ENCODE measurements around the gene TPO.

The TPO gene

DNA sequence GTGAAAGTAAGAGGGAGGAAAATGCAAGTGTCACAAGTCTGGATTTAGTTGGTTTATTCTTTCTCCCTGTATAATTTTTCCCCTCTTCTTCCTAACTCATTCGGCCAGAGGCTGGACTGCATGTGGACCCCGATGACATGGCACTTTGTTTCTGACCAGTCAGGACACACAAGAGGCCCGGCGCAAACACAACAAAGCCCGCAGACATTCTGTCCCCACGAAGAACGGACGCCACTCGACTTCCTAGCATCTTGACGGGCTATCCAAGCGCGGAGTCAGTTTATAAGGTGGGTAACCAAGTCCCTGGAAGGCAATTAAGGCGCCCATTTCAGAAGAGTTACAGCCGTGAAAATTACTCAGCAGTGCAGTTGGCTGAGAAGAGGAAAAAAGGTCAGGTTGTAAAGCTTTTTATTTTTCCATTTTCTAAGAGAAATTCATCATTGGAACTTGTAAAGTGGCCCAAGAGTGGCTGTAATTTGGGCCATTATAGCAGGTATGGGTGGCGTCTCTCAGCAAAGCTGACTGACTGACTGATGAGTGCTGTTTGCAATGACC is at the start of gene TPO:
Gene TPO, plus strand, starts transcription at position 308 of the 555 bp plus-strand sequence. CDS start 946 bp downstream, outside the sequence.
- no peak for DNase-seq (ENCODE audit: low spot score)
- TF ChIP-seq, protein P1, sequence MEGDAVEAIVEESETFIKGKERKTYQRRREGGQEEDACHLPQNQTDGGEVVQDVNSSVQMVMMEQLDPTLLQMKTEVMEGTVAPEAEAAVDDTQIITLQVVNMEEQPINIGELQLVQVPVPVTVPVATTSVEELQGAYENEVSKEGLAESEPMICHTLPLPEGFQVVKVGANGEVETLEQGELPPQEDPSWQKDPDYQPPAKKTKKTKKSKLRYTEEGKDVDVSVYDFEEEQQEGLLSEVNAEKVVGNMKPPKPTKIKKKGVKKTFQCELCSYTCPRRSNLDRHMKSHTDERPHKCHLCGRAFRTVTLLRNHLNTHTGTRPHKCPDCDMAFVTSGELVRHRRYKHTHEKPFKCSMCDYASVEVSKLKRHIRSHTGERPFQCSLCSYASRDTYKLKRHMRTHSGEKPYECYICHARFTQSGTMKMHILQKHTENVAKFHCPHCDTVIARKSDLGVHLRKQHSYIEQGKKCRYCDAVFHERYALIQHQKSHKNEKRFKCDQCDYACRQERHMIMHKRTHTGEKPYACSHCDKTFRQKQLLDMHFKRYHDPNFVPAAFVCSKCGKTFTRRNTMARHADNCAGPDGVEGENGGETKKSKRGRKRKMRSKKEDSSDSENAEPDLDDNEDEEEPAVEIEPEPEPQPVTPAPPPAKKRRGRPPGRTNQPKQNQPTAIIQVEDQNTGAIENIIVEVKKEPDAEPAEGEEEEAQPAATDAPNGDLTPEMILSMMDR (IDR thresholded peaks at IDR 0.05; ENCODE audit: extremely low read depth, missing control alignments): no peak

- DNase-seq (ENCODE audit: low spot score): no peak
- TF ChIP-seq, protein P1 (IDR thresholded peaks at IDR 0.05; ENCODE audit: extremely low read depth, missing control alignments): no peak
These were observed 46.6 kb upstream of the TPO start for GRCh38 chr2:1366546-1367134.

- no peak for DNase-seq (ENCODE audit: low spot score)
- TF ChIP-seq, protein P1 (IDR thresholded peaks at IDR 0.05; ENCODE audit: extremely low read depth, missing control alignments): no peak
These were observed 45.7 kb upstream of the TPO start for GRCh38 chr2:1367601-1368000.

- no peak for DNase-seq (ENCODE audit: low spot score)
- TF ChIP-seq, protein P1 (IDR thresholded peaks at IDR 0.05; ENCODE audit: extremely low read depth, missing control alignments): no peak
These were observed 43.4 kb upstream of the TPO start for GRCh38 chr2:1369905-1370304.

GRCh38 chr2:1370461-1370860 is 42.8 kb upstream of the TPO start:
- no peak for DNase-seq (ENCODE audit: low spot score)
- TF ChIP-seq, protein P1 (IDR thresholded peaks at IDR 0.05; ENCODE audit: extremely low read depth, missing control alignments): no peak

GRCh38 chr2:1371082-1371481 is 42.2 kb upstream of the TPO start:
- TF ChIP-seq, protein P1 (IDR thresholded peaks at IDR 0.05; ENCODE audit: extremely low read depth, missing control alignments): no peak
- DNase-seq (ENCODE audit: low spot score): no peak

DNA sequence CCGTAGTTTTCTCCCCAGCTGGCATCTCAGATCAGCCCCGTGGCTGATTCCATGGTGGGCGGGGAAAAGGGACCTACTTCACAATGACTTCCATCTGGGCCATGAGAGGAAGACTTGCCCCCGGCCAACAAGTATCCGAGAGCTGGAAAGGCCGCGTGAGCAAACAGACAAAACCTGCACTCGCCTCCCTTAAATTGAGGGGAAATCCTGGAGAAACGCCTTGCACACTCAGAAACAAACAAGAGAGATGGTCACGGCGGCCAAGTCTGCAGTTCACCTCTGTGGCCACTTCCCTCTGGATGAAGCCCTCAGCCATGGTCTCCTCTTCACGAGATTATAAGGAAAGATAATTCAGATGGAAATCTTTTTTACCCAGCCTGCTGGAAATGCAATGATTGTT is 39.4 kb upstream of the TPO start:
- DNase-seq (ENCODE audit: low spot score): no peak
- TF ChIP-seq, protein P1 (IDR thresholded peaks at IDR 0.05; ENCODE audit: extremely low read depth, missing control alignments): no peak

Measured in GM20000 (cell line).